NT2/D1 (cell line): Measurements from ENCODE around the gene SCAPER.

Experiments used
- SUZ12 ChIP-seq: IDR thresholded peaks from 2 replicates; pipeline ENCODE4 v1.6.1; 2011; ENCODE audit not compliant: insufficient read length, insufficient read depth; ENCODE audit errors: extremely low read depth
- YY1 ChIP-seq: IDR thresholded peaks from 2 replicates; pipeline ENCODE4 v1.6.1; 2011; ENCODE audit not compliant: insufficient read length, insufficient read depth
- ZNF274 ChIP-seq: IDR thresholded peaks from 2 replicates; pipeline ENCODE4 v1.6.1; 2011; ENCODE audit warnings: mild to moderate bottlenecking, low read depth, low read length

DNA sequence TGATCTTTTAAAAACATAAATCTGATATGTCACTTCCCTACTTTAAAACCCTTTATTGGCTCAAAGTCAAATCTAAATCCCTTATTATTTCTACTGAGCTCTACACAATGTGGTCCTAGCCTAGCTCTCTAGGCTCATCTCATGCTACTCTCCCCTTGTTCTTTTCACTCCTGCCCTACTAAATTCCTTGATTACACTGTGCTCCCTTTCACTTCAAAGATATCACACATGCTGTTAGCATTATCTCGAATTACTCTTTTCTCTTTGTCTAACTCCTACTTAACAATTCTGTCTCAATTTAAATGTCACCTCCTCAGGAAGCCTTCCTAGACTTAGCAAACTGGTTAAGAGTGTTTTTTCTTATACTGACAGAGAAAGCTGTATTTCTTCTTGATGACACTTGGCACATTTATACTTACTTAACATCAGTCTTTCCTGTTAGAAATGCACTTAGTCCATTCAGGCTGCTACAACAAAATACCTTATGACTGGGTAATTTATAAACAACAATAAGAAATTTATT is 102.0 kb downstream of the SCAPER start:
- TF ChIP-seq YY1: no peak
- TF ChIP-seq ZNF274: no peak
- no peak for TF ChIP-seq SUZ12
